Activated CD8-positive, alpha-beta memory T cell treated with anti-CD3 and anti-CD28 coated beads, Interleukin-2, amount 50 U/mL, for 4 hours (primary cell): ENCODE data around the gene TBKBP1.

Source experiments
- DNase-seq: peaks from one replicate; pipeline ENCODE4 v3.0.0-alpha.2; 2020

TBKBP1 gene

DNA sequence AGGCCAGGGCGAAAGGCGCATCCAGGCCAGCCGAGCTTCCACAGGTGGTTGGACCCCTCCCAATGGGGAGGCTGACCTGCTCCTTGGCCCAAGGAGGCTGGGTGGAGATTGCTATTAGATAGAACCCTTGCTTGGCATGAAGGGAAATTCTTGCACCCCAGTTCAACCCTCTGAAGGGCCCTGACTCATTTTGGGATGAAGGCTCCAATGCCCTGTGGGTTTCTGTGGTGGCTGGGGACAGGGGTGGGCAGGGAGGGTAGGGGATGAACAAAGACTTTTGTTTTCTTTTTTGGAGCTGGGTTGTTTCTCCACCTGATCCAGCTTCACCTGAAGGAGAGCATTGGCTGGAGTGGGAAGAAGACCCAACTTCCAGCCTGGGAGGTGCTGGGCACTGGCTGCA lies 22.4 kb downstream of the TBKBP1 start:
- DNase-seq: no peak

DNA sequence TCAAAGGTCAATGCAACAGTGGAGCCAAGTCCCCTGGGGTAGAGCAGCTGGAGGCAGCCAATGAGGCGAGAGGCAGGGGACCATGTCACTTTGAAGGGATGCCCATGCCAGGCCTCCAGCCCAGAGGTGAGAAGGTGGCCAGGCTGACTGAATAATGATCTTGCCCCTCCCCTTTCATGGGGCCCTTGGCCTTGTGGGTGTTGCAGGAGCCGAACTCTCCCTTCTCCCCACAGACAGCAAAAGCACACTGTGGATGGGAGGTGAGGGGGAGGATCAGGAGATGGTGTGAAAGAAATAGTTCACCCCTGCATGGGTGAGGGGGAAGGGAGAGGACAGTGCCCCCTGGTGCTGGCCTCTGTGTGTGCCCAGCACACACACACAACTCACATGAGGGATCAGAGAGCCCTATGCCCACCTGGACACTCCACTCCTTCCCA lies 23.3 kb downstream of the TBKBP1 start:
- no peak for DNase-seq

DNA sequence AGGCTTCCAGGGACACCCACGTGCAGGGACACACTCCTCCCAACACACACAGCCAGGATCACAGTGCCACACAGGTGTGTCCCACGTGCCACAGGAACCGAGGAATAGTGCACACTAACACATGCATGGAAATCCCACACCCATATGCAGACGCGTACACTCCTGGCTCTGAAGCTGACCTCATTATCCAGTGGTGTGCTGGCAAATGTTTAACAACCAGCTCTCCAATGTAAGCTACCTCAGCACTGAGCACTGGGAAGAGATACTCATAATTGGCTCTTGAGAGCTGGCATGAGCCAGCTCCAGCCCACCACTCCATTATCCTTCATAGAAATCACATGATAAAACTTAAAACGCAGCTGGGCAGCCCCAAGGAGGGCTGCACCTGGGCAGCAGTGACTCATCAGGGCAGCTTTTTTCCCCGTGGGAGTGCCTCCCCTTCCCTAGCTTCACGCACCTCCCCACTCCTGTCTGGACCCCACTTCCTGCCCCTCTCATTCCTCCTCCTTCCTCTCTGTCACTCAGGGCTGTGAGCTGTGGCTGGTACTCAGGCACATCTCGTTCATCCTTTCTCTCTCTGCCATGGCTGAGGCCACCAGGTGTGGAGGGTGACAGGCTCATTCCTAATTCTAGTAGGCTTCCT lies 24.1 kb downstream of the TBKBP1 start:
- no peak for DNase-seq

DNA sequence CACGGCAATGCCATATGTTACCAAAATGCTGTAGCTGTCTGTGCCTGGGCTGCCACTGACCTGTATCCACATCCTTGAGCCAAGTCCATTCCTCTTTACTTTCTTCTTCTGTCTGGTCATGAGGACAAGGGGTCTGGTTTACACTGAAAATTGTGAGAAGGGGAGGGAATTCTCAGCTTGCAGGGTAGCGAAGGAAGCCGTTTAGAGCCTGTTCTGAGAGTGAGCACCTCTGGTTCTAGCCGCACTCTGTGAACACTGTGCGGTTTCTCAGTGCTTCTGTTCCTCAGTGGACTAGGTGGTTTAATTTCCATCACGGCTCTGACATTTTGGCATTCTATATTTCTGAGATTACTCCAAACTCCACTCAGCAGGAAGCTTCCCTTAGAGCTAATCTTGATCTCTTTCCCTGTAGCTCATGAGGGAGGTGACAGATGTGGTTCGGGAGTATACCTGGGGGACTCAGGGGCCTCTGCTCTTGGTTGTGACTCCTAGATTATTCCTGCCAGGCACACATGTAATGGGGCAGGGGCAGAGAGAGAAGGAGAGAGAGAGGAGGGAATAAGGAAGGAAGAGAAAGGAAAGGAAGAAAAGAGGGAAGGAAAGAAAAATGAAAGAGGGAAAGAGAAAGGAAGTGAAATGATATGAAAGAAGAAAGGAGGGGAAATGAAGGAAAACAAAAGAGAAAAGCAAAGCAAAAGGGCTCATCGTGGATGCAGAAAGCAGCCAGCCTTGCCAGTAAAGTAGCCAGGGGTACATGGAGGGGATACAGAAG lies 24.9 kb downstream of the TBKBP1 start:
- DNase-seq: no peak

GRCh38 chr17:47719411-47720152 lies 25.6 kb downstream of the TBKBP1 start:
- DNase-seq: peak; percentile 71

GRCh38 chr17:47720196-47720595 lies 26.2 kb downstream of the TBKBP1 start:
- no peak for DNase-seq

DNA sequence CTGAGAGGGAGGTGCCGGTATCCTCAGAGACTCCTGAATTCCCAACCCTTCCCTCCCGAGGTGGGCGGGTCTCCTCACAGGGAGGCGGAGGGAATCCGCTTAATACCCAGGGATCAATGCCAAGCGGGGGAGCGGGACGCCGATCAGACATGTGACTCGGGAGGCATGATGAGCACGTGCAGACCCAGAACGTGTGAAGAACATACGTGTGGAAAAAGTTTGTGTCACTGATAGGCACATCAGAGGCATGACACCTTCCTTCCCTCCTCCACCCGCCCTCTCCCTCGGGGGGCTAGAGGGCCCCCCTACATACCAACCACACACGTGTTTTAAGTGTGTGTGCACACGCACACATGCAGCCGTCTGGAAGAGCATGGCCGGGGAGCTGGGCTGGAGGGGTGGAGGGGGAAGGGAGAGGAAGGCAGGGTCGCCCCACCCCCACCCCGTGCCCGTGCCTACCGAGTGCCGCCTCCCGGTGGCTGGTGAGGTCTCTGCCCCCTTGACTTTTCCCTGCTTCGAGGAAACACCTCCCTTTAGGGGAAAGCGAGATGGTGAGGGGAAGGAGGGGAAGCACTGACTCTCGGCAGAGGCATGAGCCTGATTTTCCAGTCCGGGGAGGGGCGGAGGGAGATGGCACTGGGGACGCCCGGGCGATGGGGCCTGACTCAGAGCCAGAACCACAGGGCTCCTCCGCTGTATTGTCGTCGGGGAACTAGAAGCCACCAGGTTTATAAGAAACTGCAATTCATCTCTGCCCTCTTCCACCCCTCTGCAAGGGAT lies 27.0 kb downstream of the TBKBP1 start:
- peak; percentile 98 for DNase-seq

GRCh38 chr17:47721725-47722124 lies 27.8 kb downstream of the TBKBP1 start:
- no peak for DNase-seq

DNA sequence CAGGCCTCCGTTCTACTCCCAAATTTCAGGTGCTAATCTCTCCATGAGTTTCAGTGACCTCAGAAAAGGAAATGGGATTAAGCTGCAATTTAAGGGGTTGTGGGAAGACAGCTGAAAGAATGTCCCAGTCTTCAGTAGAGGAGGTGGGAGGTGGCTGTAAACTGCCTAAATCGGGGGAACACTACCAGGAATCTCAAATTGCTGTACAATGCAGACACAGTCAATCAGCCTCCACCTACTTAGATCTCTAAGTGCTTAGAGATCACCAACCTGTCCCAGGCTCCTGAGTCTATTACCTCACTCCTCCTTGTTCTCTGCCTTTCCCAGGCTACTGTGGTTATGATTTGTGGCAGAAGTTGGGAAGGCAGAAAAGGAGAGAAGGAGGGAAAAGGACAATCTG lies 30.7 kb downstream of the TBKBP1 start:
- no peak for DNase-seq

DNA sequence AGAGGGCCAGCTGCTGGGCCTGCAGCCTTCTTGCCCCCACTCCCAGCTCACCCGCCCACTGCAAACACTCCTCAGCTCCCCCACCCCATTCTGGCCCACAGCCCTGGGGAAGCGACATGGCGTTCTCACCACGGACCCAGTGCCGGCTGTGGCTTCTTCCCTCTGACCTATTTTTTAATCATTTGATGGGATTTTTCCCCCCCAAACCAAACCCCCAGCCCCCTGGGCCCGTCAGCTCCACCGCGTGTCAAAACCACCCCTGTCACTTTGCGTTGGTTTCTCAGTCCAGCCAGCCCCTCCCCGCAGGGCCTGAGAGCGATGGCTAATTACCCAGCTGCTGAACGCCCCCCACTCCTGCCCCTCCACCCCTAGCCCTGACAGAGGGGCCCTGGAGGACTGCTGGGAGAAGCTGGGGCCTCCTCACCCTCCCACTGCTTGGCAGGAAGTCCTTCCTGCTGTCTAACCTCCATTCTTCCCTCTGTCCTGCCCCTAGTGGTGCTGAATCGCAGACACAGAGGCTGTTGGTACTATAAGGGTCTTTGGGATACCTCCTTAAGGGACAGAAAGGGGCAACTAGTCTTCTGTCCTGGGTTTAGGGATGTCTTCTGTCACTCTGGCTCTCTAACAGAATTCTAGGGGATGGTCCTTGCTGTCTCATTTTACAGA lies 31.6 kb downstream of the TBKBP1 start:
- DNase-seq: no peak

GRCh38 chr17:47726796-47727703 lies 33.1 kb downstream of the TBKBP1 start:
- no peak for DNase-seq

DNA sequence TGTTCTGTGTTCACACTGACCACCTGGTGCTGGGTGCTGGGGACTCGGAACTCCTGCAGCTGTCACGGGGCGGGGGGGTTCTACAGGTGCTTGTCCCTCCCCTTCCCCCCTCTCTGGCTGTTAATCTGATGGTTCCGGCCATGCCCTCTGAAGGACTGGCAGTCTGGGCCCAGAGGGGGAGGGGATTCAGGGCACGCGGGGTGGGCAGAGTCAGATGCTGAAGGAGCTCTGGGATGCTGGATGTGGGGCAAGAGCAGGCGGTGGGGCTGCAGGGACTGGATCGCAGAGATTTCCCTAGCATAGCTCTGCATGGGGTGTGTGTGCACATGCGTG lies 33.7 kb downstream of the TBKBP1 start:
- no peak for DNase-seq

DNA sequence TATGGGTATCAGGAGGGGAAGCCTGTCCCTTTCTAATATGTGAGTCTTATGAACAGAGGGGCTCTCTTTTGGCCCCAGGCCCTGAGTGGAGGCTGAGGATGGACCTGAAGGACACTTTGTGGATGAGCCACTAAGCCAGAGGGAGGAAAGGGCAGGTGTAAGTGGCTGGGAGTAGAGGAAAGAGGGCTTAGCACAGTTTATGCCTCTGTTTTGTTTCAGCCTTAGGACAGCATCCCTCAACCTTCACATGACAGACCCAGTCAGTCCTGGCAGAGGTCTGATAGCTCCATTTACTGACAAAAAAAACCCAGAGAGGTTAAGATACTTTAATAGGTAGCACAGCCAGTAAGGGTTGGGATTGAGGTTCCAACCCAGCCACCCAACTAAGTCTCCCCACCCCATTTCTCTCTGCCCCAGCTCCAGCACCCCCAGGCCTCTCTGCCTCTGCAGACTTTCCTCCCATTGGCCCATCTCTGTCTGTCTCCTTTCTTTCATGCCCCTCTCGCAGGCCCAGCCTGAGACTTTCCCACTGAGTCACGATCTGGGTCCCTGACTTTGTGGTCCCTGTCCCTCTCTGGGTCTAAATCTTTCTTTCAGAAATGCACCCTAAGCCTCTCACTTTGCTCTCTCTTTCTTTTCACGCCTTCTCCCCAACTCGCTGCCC lies 34.4 kb downstream of the TBKBP1 start:
- no peak for DNase-seq

- DNase-seq: no peak
Observed at GRCh38 chr17:47729476-47729875, 35.5 kb downstream of the TBKBP1 start.

GRCh38 chr17:47730681-47731080 lies 36.7 kb downstream of the TBKBP1 start:
- DNase-seq: no peak

- no peak for DNase-seq
Observed at GRCh38 chr17:47731396-47731795, 37.4 kb downstream of the TBKBP1 start.

DNA sequence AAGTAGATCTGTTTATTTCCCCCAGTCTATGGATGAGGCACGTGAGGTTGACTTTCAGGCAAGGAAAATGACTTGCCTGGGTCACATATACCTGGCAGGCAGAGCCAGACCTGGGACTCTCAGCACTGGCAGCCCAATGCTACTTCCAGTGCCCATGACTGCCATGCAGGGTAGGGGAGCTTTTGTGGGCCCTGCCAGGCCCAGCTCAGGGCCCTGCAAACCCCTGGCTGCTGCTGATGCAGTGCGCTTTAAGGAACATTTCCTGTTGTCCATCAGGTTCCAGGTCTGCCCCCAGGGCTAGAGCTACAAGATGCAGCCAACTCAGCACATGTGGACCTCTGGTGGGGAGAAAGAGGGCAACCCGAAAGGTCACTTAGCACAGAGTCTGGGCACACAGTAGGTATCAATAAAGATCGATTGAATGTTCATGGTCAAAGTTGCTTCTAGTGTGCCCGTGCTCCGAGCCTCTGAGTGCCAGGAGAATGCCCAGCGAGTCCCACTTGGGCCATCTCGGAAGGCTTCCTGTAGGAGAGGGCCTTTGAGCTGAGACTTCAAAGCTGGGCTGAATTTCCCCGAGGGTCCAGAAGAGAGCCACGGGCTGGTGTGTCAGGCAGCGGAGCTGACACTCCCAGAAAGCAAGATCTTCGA lies 38.6 kb downstream of the TBKBP1 start:
- peak; percentile 19 for DNase-seq

- peak; percentile 95 for DNase-seq
Observed at GRCh38 chr17:47733047-47733673, 39.2 kb downstream of the TBKBP1 start, which contains the start of gene TBX21. TBX21 (plus strand) TSS chr17:47733236; CDS start chr17:47733455, 219 bp downstream.

GRCh38 chr17:47733674-47734410 lies 39.9 kb downstream of the TBKBP1 start:
- peak; percentile 23 for DNase-seq
